Measurements from ENCODE around the gene SLIT3. TPM values are rescaled to one million over a fixed set of nuclear protein-coding genes. Genes with fewer than 3 reads are reported as not detected.

The SLIT3 gene
- total RNA-seq, 6 donors from 2014 or later = 10.8 to 57.3 (median 32.2) TPM

DNA sequence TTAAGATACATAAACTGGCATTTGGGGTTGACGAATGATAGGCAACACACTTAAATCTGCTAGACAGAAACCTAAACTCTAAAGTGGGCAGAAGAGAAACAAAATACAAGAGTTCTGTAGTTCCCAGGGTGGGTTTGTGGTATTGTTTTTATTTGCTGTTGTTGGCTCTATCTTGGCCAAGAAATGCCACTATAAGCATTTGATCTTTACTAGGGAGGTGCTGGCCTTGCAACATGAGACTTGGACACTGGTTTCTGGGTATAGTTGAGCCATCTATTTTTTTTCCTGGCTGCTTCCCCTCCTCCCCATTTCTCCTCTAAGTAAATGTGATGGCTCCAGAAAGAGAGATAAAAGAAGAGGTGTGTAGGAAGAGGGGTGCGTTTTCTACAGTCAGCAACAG lies 251.2 kb downstream of the SLIT3 start:
- 77 to 89% methylated on average over 2 of the region's 2 CpGs for WGBS, 2 donors
- TF ChIP-seq POLR2A (IDR thresholded peaks at IDR 0.05) (no peak), POLR2AphosphoS5 (IDR thresholded peaks at IDR 0.05) (no peak), EP300 (IDR thresholded peaks at IDR 0.05) (no peak)
- TF ChIP-seq, protein P1, sequence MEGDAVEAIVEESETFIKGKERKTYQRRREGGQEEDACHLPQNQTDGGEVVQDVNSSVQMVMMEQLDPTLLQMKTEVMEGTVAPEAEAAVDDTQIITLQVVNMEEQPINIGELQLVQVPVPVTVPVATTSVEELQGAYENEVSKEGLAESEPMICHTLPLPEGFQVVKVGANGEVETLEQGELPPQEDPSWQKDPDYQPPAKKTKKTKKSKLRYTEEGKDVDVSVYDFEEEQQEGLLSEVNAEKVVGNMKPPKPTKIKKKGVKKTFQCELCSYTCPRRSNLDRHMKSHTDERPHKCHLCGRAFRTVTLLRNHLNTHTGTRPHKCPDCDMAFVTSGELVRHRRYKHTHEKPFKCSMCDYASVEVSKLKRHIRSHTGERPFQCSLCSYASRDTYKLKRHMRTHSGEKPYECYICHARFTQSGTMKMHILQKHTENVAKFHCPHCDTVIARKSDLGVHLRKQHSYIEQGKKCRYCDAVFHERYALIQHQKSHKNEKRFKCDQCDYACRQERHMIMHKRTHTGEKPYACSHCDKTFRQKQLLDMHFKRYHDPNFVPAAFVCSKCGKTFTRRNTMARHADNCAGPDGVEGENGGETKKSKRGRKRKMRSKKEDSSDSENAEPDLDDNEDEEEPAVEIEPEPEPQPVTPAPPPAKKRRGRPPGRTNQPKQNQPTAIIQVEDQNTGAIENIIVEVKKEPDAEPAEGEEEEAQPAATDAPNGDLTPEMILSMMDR (IDR thresholded peaks at IDR 0.05) = no peak
- ATAC-seq (ENCODE audit: low FRiP score in 2 of 2) (no peak), DNase-seq (no peak)
- no peak overlapping the region for H3K27ac ChIP-seq
- no peaks in the 10 kb centered on the region for H3K4me1 ChIP-seq
- H3K36me3 ChIP-seq = no peaks in the 10 kb centered on the region
- H3K27me3 ChIP-seq = no peaks in the 10 kb centered on the region
- H3K4me3 ChIP-seq = no peak overlapping the region
- no peaks in the 10 kb centered on the region for H3K9me3 ChIP-seq

DNA sequence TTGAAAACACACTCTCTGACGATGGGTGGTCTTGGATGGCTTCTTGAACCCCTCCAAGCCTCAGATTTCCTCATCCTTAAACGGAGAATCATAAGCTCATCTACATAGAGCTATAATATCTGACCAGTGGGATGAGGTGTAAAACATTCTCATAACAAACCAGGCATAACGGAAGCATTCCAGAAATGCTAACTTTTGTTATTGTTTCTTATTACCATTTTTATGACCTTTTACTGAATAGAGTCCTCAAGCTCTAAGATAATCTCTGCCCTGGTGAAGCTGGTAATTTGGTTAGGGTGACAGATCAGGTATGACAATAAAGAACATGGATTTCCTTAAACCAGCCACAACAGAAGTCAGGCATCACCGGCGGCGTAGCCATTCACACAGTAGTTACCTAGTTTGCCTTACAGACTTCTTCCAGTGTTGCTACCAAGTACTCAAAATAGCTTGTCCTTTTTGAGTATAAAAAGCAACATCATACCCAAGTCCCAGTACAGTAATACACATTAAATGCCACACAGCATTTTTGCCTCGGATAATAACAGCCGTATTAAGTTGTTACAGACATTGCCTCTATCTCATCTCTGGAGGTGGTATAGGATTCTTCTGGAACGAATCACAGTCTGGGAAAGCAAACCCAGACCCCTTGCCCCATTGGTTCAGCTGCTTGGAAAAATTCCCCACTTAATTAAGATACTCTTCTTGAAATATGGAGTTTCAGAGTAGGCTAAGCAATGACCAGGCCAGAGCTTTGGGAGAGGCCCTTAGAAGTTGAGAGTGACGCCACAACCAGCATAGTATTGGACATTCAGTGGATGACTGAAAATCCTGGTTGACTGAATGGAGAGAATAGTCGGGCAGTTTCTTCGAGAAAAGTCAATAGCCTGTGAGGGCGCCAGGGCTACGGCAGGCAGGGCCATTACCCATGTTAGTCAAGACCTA lies 252.5 kb downstream of the SLIT3 start:
- H3K27me3 ChIP-seq = no peaks in the 10 kb centered on the region
- H3K36me3 ChIP-seq = no peaks in the 10 kb centered on the region
- no peak overlapping the region for H3K4me3 ChIP-seq
- TF ChIP-seq EP300 (IDR thresholded peaks at IDR 0.05) (no peak), POLR2AphosphoS5 (IDR thresholded peaks at IDR 0.05) (no peak), POLR2A (IDR thresholded peaks at IDR 0.05) (no peak)
- no peak for DNase-seq
- 89 to 92% methylated on average over 14 of the region's 14 CpGs for WGBS, 2 donors
- H3K9me3 ChIP-seq = no peaks in the 10 kb centered on the region
- no peak for ATAC-seq (ENCODE audit: low FRiP score in 2 of 2)
- H3K4me1 ChIP-seq = no peaks in the 10 kb centered on the region
- no peak overlapping the region for H3K27ac ChIP-seq

DNA sequence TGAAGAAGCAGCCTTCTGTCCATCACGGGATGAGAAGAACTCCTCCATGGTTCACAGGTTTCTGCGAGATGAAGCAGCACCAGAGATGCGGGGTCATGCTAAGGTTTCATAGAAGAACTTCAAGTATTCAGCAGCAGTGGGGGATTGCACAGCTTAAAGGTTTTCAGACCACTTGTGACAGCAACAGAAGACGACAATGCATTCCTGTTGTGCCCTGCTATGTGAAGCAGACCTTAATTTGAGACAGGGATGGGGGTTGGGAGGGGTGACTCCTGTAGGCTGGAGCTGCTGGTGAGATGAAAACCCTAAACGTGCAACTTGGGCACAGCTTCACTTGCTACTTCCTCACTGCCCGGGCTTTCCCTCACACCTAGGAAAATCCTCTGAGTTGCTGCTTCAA lies 256.0 kb downstream of the SLIT3 start:
- TF ChIP-seq EP300 (IDR thresholded peaks at IDR 0.05) (no peak), POLR2A (IDR thresholded peaks at IDR 0.05) (no peak)
- TF ChIP-seq, protein P1 (IDR thresholded peaks at IDR 0.05) = no peak
- WGBS, 2 donors = 59 to 62% methylated on average over 6 of the region's 6 CpGs
- ATAC-seq (ENCODE audit: low FRiP score in 2 of 2) (no peak), DNase-seq (no peak)
- Histone ChIP-seq H3K27me3 (no peaks in the 10 kb centered on the region), H3K4me3 (no peak overlapping the region), H3K9me3 (no peaks in the 10 kb centered on the region), H3K36me3 (no peaks in the 10 kb centered on the region), H3K4me1 (no peaks in the 10 kb centered on the region), H3K27ac (no peak overlapping the region)

DNA sequence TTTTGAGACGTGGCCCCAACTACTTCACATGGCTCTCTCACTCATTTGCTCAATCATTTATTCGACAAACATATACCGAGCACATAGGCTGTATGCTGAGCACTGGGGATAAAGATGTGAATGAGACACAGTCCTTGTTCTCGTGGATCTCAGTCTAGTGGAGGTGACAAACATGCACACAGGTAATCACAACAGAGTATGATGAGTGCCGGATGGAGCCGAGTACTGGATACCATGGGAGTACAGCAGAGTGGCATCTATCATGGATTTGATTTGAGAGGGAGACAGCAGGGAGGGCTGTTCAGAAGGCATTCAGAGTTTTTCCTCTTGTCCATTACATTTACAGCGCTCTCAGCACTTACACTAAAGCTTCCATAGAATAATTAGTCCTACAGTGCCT lies 259.8 kb downstream of the SLIT3 start:
- DNase-seq = no peak
- TF ChIP-seq, protein P1 (IDR thresholded peaks at IDR 0.05) = no peak
- no peak for TF ChIP-seq EP300 (IDR thresholded peaks at IDR 0.05)
- no peak for TF ChIP-seq POLR2A (IDR thresholded peaks at IDR 0.05)
- no peak for TF ChIP-seq POLR2AphosphoS5 (IDR thresholded peaks at IDR 0.05)
- H3K27ac ChIP-seq = no peak overlapping the region

DNA sequence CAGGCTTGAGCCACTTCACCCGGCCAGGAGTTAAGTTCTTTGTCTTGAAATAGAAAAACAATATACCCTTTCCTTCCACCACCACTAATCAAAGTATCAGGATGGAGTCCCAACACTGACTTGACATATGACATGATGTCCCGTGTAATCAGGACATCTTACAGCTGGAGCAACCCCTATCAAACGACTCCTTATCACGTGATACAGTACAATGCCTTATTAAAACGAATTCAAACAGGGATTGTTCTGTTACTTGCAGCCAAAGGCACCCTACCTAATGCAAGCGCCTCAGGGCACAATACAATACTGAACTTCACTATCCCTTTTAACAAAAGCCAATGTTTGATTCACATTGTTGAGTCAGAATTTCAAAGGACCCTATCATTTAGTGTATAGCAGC lies 261.3 kb downstream of the SLIT3 start:
- H3K36me3 ChIP-seq = no peaks in the 10 kb centered on the region
- no peak overlapping the region for H3K27ac ChIP-seq
- H3K27me3 ChIP-seq = no peaks in the 10 kb centered on the region
- no peaks in the 10 kb centered on the region for H3K4me1 ChIP-seq
- H3K4me3 ChIP-seq = no peak overlapping the region
- 76 to 80% methylated on average over 6 of the region's 6 CpGs for WGBS, 2 donors
- no peak for ATAC-seq (ENCODE audit: low FRiP score in 2 of 2)
- no peaks in the 10 kb centered on the region for H3K9me3 ChIP-seq
- no peak for TF ChIP-seq EP300 (IDR thresholded peaks at IDR 0.05)
- TF ChIP-seq, protein P1 (IDR thresholded peaks at IDR 0.05) = no peak
- TF ChIP-seq POLR2A (IDR thresholded peaks at IDR 0.05) = no peak
- no peak for TF ChIP-seq POLR2AphosphoS5 (IDR thresholded peaks at IDR 0.05)
- DNase-seq = no peak

More for the DNA sequence above, 259.8 kb downstream of the SLIT3 start:
- Histone ChIP-seq H3K36me3 (no peaks in the 10 kb centered on the region), H3K4me3 (no peak overlapping the region), H3K27me3 (no peaks in the 10 kb centered on the region), H3K9me3 (no peaks in the 10 kb centered on the region), H3K4me1 (no peaks in the 10 kb centered on the region)
- WGBS, 2 donors = 90% methylated on average over 7 of the region's 7 CpGs
- ATAC-seq (ENCODE audit: low FRiP score in 2 of 2) = no peak
